H1 (cell line): ENCODE data around the gene ASGR2. TPM values are rescaled to one million over a fixed set of nuclear protein-coding genes. Genes with fewer than 3 reads are reported as not detected.

Experiments used
- CHD7 ChIP-seq: fragments of 300-600 bp; sonication (generic); IDR thresholded peaks from 2 replicates; pipeline ENCODE4 v1.7.1; 2012; ENCODE audit warnings: low read length, moderate library complexity, mild to moderate bottlenecking, inconsistent platforms; ENCODE audit not compliant: insufficient replicate concordance
- polyA plus RNA-seq, 7 experiments: library from polyadenylated mRNA; depleted of rRNA in 3 of 7; stranded (reverse) in 5 of 7; unstranded in 2 of 7; fragments of >200 nt in 5 of 7; fragments of 200-250 nt in 2 of 7; gene quantifications; 1 replicate in 5 of 7; 2 replicates in 1 of 7; 4 replicates in 1 of 7; pipeline versions ENCODE4 v1.2.1 to v1.2.3, GENCODE V29; 2011 to 2013; ENCODE audit warnings: missing spikeins in 2 of 7, mixed read lengths in 2 of 7
- total RNA-seq: library from RNA; stranded (reverse); fragmentation: NEBNext Ultra II Directional; extraction: Animal tissue kit (Norgen Biotek cat#: 25700); gene quantifications from 2 replicates; pipeline ENCODE4 v1.2.1, GENCODE V29; 2021

ASGR2 gene
- total and polyA plus RNA-seq, 2 of the 8 experiments (the other 6 are each of a cell fraction or from before 2014, with no cell fraction given), result 0.91 TPM; not detected in 1

DNA sequence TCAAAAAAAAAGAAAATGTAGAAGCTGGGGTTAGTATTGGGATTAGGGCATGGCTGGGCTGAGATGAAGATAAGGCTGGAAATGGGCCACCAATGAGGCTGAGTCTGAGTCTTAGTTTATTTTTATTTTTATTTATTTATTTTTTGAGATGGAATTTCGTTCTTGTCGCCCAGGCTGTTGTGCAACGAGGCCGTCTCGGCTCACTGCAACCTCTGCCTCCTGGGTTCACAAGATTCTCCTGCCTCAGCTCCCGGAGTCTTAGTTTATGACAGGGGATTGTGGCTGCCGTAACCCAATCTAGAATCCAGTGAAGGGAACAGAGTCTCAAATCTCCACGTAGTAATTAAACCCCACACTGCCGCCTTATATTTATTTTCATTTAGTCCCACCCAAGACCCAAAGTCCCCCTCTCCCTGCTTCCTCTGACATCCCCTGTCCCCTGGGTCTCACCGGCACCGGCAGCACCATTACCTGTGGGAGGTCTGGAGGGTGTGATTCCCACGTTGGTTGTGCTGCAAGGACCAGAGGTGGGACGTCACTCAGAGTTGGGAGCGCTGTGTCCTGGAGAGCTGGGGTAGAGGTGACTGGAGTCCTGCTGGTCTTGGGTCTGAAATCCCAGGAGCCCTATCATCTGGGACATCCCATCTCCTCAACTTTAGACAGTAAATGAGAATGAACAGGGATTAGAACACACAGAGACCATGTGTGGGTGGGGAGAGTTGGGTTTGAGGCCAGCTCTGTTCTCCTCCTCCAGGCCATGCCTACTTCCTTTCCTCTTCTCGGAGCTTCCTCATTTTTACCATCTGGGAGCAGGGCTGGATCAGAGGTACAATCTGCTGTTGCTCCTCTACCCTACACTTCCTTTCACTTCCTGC lies 34.8 kb downstream of the ASGR2 start, which contains the start of gene CLEC10A (continued):
- no peak for TF ChIP-seq CHD7
